ENCODE results near the gene MAFB. TPM values are rescaled to one million over a fixed set of nuclear protein-coding genes. Genes with fewer than 3 reads are reported as not detected.

The MAFB gene
- total RNA-seq, 1 experiment from 2014 or later = 15.9 TPM

GRCh38 chr20:40727960-40728359, 38.9 kb upstream of the MAFB start:
- TF ChIP-seq CTCF (IDR thresholded peaks at IDR 0.05; ENCODE audit: unreplicated experiment) = no peak
- H3K27me3 Mint-ChIP-seq (ENCODE audit: insufficient read depth, unreplicated experiment) = peaks cover under 1% of the 10 kb centered on the region
- peak; percentile 37 for DNase-seq (ENCODE audit: unreplicated experiment)
- BruUV-seq (replicated peaks) = no TSS peak
- H3K27ac Mint-ChIP-seq (ENCODE audit: low read depth, unreplicated experiment) = no peak overlapping the region
- intact Hi-C loops (cut with micrococcal nuclease) = no loop called here
- H3K9me3 Mint-ChIP-seq (ENCODE audit: unreplicated experiment) = peaks cover 7% of the 10 kb centered on the region
- H3K36me3 Mint-ChIP-seq (ENCODE audit: insufficient read depth, unreplicated experiment) = no peaks in the 10 kb centered on the region
- ChIA-PET CTCF (interaction anchor here (1.4 to 1.5 kb wide), 2 partner anchors 14 to 38 kb away, joined by 5 to 6 read pairs; no protein-coding TSS in a partner anchor), POLR2A (interaction anchor here (0.6 to 0.9 kb wide), 2 partner anchors 60 to 74 kb away, joined by 3 read pairs; no protein-coding TSS in a partner anchor)
- no peaks in the 10 kb centered on the region for H3K4me1 Mint-ChIP-seq (ENCODE audit: insufficient read depth, unreplicated experiment)
- no peak overlapping the region for H3K4me3 Mint-ChIP-seq (ENCODE audit: unreplicated experiment)

- intact Hi-C loops (cut with micrococcal nuclease) = no loop called here
- ChIA-PET CTCF (interaction anchor here (0.7 to 1.5 kb wide), 4 partner anchors 13 to 437 kb away, joined by 3 to 6 read pairs (median 4); no protein-coding TSS in a partner anchor), POLR2A (no interaction called here)
- no peaks in the 10 kb centered on the region for H3K27me3 Mint-ChIP-seq (ENCODE audit: insufficient read depth, unreplicated experiment)
- peaks cover 7% of the 10 kb centered on the region for H3K9me3 Mint-ChIP-seq (ENCODE audit: unreplicated experiment)
- BruUV-seq (replicated peaks) = no TSS peak
- no peaks in the 10 kb centered on the region for H3K36me3 Mint-ChIP-seq (ENCODE audit: insufficient read depth, unreplicated experiment)
- no peaks in the 10 kb centered on the region for H3K4me1 Mint-ChIP-seq (ENCODE audit: insufficient read depth, unreplicated experiment)
- no peak overlapping the region for H3K4me3 Mint-ChIP-seq (ENCODE audit: unreplicated experiment)
- no peak overlapping the region for H3K27ac Mint-ChIP-seq (ENCODE audit: low read depth, unreplicated experiment)
- DNase-seq (ENCODE audit: unreplicated experiment) = no peak
- no peak for TF ChIP-seq CTCF (IDR thresholded peaks at IDR 0.05; ENCODE audit: unreplicated experiment)
These were observed 37.7 kb upstream of the MAFB start for GRCh38 chr20:40726776-40727175.

DNA sequence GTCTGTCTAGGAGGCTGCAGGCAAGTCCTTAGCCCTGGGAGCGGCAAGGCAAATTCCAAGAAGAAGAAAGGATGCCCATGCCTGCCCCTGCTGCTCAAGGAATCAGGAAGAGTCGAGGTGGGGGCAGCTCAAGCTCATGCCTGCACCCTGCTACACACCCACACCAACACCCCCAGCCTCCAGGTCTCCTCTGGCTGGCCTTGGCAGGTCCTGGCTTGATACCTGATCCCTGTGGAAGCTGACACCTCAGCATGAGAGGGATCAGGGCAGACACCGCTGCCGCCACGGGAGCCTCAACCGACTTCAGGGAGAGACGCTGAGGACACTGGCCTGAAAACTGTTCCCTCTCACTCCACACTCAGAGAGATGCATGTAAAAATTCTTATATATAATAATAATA, 35.5 kb upstream of the MAFB start:
- BruUV-seq (replicated peaks) = no TSS peak
- peaks cover 7% of the 10 kb centered on the region for H3K9me3 Mint-ChIP-seq (ENCODE audit: unreplicated experiment)
- no peaks in the 10 kb centered on the region for H3K4me1 Mint-ChIP-seq (ENCODE audit: insufficient read depth, unreplicated experiment)
- POLR2A ChIA-PET = no interaction called here
- intact Hi-C loops (cut with micrococcal nuclease) = no loop called here
- no peak for TF ChIP-seq CTCF (IDR thresholded peaks at IDR 0.05; ENCODE audit: unreplicated experiment)
- H3K27ac Mint-ChIP-seq (ENCODE audit: low read depth, unreplicated experiment) = no peak overlapping the region
- no peak overlapping the region for H3K4me3 Mint-ChIP-seq (ENCODE audit: unreplicated experiment)
- DNase-seq (ENCODE audit: unreplicated experiment) = no peak
- CTCF ChIA-PET = interaction anchor here (0.6 to 1.7 kb wide), 2 partner anchors 17 to 190 kb away, joined by 3 to 6 read pairs; no protein-coding TSS in a partner anchor
- H3K36me3 Mint-ChIP-seq (ENCODE audit: insufficient read depth, unreplicated experiment) = no peaks in the 10 kb centered on the region
- H3K27me3 Mint-ChIP-seq (ENCODE audit: insufficient read depth, unreplicated experiment) = no peaks in the 10 kb centered on the region

GRCh38 chr20:40720826-40721225, 31.8 kb upstream of the MAFB start:
- no TSS peak for BruUV-seq (replicated peaks)
- POLR2A ChIA-PET = no interaction called here
- CTCF ChIA-PET = interaction anchor here (0.5 to 2.0 kb wide), 3 partner anchors 21 to 1452 kb away, joined by 3 to 11 read pairs (median 5); no protein-coding TSS in a partner anchor
- no peak for TF ChIP-seq CTCF (IDR thresholded peaks at IDR 0.05; ENCODE audit: unreplicated experiment)
- Mint-ChIP-seq H3K27ac (ENCODE audit: low read depth, unreplicated experiment) (no peak overlapping the region), H3K9me3 (ENCODE audit: unreplicated experiment) (no peaks in the 10 kb centered on the region), H3K4me3 (ENCODE audit: unreplicated experiment) (no peak overlapping the region), H3K36me3 (ENCODE audit: insufficient read depth, unreplicated experiment) (no peaks in the 10 kb centered on the region), H3K4me1 (ENCODE audit: insufficient read depth, unreplicated experiment) (no peaks in the 10 kb centered on the region), H3K27me3 (ENCODE audit: insufficient read depth, unreplicated experiment) (no peaks in the 10 kb centered on the region)
- no peak for DNase-seq (ENCODE audit: unreplicated experiment)
- intact Hi-C loops (cut with micrococcal nuclease) = no loop called here
